GM12865 (cell line): ENCODE results near the gene KHSRP.

Experiments
- DNase-seq: peaks from one replicate; pipeline ENCODE4 v3.0.0; 2010; ENCODE audit warnings: low read depth
- H3K4me3 ChIP-seq: 2 replicates; pipeline ENCODE4 v1.5.1; 2011; ENCODE audit warnings: mild to moderate bottlenecking, low read depth, low read length, control low read depth
- TF ChIP-seq, protein P1 (sequence below): IDR thresholded peaks from 2 replicates; pipeline ENCODE4 v1.5.1; 2011; ENCODE audit warnings: low read length, control low read depth, low read depth, inconsistent platforms; ENCODE audit not compliant: insufficient read depth; ENCODE audit errors: missing control alignments

KHSRP gene

GRCh38 chr19:6417713-6418561 is 6.7 kb downstream of the KHSRP start:
- TF ChIP-seq, protein P1, sequence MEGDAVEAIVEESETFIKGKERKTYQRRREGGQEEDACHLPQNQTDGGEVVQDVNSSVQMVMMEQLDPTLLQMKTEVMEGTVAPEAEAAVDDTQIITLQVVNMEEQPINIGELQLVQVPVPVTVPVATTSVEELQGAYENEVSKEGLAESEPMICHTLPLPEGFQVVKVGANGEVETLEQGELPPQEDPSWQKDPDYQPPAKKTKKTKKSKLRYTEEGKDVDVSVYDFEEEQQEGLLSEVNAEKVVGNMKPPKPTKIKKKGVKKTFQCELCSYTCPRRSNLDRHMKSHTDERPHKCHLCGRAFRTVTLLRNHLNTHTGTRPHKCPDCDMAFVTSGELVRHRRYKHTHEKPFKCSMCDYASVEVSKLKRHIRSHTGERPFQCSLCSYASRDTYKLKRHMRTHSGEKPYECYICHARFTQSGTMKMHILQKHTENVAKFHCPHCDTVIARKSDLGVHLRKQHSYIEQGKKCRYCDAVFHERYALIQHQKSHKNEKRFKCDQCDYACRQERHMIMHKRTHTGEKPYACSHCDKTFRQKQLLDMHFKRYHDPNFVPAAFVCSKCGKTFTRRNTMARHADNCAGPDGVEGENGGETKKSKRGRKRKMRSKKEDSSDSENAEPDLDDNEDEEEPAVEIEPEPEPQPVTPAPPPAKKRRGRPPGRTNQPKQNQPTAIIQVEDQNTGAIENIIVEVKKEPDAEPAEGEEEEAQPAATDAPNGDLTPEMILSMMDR = no peak
- no peak for DNase-seq

DNA sequence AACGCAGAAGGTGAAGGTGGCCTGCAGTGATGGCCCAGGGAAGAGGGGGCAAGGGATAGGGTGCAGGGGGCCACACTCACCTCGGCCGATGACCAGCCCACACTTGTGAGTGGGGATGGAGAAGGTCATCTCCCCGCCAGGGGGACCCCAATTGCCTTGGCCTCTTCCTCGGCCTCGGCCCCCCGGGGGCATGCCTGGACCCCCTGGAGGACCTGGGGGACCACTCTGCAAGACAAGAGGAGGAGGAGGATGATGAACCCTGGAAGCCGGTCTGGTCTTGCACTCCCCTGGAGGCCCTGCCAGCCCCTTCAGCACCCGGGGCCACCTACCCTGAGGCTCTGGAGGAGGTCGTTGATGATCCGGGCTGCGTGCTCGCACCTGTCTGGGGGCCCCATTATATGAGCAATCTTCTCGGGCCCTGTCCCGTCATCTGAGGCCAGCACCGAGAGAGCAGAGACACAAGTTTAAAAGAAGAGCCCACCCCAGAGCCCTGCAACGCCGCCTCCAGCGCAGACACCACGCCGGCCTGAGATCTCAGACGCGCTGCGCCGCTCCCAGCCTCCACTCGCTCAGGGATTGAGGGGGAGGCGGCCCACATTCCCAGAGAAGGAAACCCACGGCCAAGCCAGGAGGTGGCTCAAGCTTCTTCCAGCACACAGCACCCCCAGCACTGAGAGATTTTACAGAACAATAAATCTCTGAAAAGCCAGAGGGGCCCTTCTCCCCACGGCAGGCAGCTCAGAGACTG is 7.8 kb downstream of the KHSRP start:
- H3K4me3 ChIP-seq = no peak overlapping the region
- TF ChIP-seq, protein P1 = no peak
- no peak for DNase-seq

More at GRCh38 chr19:6417713-6418561, 6.7 kb downstream of the KHSRP start:
- H3K4me3 ChIP-seq = no peak overlapping the region

GRCh38 chr19:6415591-6416190 is 8.9 kb downstream of the KHSRP start:
- DNase-seq = no peak
- H3K4me3 ChIP-seq = no peak overlapping the region
- TF ChIP-seq, protein P1 = no peak

- TF ChIP-seq, protein P1 = no peak
- no peak for DNase-seq
- no peak overlapping the region for H3K4me3 ChIP-seq
Observed at GRCh38 chr19:6414793-6415590, 9.6 kb downstream of the KHSRP start.

DNA sequence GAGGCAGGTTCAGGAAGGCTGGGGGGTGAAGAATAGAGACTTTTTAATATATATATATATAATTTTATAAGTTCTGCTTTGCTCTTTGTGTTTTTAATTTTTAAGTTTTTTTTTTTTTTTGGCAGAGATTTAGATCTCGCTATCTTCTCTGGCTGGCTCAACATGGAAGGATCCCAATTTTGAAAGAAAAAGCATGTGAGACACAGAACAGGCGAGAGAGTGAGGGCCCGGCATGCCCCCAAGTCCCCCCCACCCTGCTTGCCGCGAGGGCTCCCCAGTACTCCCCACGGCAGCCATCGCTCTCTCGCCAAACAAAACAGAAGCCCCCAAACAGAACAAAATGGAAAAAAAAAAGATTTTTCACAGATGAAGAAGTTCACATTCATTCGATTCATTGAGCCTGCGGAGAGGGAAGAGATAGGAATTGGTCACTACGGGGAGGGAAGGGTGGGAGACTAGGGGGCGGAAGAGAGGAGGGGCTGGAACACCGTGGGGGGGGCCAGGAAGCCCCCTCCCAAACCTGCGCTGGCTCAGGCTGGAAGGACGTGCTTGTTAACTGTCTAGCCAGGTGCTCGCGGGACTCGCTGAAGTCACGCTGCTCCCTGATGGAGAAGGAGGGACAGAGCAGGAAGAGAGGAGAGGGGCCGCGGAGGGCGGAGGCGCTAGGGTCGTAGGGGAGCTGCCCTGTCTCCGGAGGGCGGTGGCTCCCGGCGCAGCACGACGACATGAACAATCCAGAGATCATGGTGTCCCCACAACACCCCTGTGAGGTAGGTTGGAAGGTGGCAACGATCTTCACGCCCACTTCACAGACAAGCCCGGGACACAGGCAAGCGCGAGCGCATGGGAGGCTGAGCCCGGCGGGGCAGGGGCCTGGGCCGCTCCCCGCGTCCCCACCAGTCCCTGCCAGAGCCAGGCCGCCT is 10.6 kb downstream of the KHSRP start:
- no peak for DNase-seq
- no peak overlapping the region for H3K4me3 ChIP-seq
- TF ChIP-seq, protein P1 = no peak

DNA sequence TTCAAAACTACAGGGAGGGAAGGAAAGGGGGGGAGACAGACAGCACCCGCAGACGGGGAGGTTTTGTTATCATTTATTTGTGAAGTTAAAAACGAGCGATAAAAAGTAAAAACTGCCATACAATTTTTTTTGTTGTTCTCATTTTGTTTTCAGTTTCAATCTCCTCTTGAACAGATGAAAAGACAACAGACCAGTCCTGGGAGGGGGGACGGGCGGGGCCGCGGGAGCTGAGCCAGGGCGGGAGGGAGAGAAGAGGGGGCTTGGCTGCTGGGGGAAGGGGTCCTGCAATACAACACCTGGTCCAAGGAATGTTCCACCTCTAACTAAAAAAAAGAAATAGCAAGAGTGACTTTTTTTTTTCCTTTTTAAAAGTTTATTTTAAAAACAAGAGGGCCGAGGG is 11.3 kb downstream of the KHSRP start:
- no peak overlapping the region for H3K4me3 ChIP-seq
- no peak for DNase-seq
- TF ChIP-seq, protein P1 = no peak
